OCI-LY3 (cell line): ENCODE measurements around the gene CFAP57.

Source experiments
- CTCF ChIP-seq: fragments of 200-600, 300-600 bp; sonication (generic); IDR thresholded peaks from 2 replicates; pipeline ENCODE4 v1.5.1; 2014; ENCODE audit warnings: antibody characterized with exemption, low read length, low read depth
- EZH2phosphoT487 ChIP-seq: fragments of 200-600 bp; shearing (Covaris generic); IDR thresholded peaks from 2 replicates; pipeline ENCODE4 v1.6.1; 2018; ENCODE audit warnings: antibody characterized with exemption, mixed run types, low read depth

GRCh38 chr1:43134068-43134467 lies 38.1 kb upstream of the CFAP57 start:
- TF ChIP-seq CTCF = no peak
- TF ChIP-seq EZH2phosphoT487 = no peak
